ENCODE measurements around the gene DEPDC4.

DEPDC4 gene

DNA sequence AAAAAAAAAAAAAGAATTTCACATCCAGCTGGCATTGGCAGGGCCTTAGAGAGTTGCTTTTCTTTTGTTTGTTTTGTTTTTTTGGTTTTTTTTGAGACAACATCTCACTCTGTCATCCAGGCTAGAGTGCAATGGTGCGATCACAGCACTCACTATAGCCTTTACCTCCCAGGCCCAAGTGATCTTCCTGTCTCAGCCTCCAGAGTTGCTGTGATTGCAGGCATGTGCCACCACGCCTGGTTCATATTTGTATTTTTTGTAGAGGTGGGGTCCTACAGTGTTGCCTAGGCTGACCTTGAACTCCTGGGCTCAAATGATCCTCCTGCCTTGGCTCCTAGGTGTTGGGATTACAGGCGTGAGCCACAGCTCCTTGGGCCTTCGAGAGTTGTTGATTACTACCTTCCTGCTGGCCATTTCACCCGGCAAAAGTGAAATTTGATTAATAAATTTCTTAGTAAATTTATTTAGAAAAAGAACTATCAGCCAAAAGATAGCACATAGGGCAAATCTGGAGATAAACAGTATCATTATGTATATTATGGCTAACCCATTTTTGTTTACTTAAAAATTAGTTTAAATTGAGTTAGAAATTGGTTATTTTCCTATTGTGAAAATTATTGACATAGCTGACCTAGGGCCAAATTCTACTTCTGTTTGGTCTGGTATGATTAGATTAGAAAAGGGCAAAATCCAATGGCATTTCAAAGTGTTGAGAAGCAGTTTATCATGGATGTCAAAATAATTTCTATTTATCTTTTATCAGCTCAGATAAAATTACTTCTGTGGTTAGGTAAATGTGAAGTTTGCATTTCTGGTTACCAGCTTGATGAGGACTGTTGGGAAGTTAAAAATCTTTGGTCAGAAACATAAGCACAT is 53.6 kb downstream of the DEPDC4 start:
- TF ChIP-seq ZNF274 (IDR thresholded peaks at IDR 0.05; ENCODE audit: low read depth, low read length), result no peak

DNA sequence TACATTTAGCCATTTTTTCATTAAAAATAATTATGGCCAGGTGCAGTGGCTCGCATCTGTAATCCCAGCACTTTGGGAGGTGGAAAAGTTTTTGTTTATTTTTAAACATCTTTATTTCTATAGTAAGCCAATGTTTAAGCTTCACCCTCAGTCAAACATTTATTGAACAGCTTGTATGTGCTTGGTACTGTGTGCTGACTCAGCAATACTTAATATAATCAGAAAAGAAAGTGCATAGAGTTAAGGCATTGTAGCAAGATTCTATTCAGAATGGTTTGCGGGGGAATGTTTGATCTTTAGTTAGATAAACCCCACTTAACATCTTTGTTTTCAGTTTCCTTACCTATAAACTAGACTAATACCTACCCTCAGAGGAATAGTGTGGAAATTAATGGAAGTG is 55.2 kb downstream of the DEPDC4 start:
- no peak for TF ChIP-seq ZNF274 (IDR thresholded peaks at IDR 0.05; ENCODE audit: low read depth, low read length)
- H3K4me3 ChIP-seq (ENCODE audit: low read length), result no peak overlapping the region

More for the DNA sequence above, 53.6 kb downstream of the DEPDC4 start:
- no peak overlapping the region for H3K4me3 ChIP-seq (ENCODE audit: low read length)

DNA sequence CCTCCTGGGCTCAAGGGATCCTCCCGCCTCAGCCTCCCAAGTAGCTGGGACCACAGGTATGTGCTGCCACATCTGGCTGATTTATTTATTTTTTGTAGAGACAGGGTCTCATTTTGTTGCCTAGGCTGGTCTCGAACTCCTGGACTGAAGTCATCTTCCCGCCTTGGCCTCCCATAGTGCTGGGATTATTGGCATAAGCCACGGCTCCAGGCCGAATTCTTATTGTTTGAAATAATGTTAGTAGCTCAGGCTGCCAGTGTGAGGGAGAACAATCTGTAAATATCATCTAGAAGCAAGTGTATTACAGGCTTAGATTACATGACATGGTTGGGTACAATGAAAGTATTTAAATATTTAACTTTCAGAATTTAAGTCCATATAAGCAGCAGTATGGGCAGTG is 58.0 kb downstream of the DEPDC4 start:
- H3K4me3 ChIP-seq (ENCODE audit: low read length), result no peak overlapping the region
- no peak for TF ChIP-seq ZNF274 (IDR thresholded peaks at IDR 0.05; ENCODE audit: low read depth, low read length)

DNA sequence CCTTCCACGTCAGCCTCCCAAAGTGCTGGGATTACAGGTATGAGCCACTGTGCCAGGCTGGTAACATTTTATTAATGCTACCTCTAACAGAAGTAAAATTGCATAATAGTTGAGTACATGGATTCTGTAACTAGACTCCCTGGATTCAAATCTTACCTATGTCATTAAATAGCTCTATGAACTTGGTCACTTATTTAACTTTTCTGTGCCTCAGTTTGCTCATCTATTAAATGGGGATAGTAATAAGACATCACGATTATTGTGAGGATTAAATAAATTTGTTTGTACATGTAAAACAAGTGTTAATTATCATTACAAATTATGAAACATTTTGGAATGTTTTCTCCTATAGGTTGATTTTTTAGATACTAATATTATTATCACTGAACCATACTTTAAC is 59.6 kb downstream of the DEPDC4 start:
- no peak for TF ChIP-seq ZNF274 (IDR thresholded peaks at IDR 0.05; ENCODE audit: low read depth, low read length)
- H3K4me3 ChIP-seq (ENCODE audit: low read length), result no peak overlapping the region

DNA sequence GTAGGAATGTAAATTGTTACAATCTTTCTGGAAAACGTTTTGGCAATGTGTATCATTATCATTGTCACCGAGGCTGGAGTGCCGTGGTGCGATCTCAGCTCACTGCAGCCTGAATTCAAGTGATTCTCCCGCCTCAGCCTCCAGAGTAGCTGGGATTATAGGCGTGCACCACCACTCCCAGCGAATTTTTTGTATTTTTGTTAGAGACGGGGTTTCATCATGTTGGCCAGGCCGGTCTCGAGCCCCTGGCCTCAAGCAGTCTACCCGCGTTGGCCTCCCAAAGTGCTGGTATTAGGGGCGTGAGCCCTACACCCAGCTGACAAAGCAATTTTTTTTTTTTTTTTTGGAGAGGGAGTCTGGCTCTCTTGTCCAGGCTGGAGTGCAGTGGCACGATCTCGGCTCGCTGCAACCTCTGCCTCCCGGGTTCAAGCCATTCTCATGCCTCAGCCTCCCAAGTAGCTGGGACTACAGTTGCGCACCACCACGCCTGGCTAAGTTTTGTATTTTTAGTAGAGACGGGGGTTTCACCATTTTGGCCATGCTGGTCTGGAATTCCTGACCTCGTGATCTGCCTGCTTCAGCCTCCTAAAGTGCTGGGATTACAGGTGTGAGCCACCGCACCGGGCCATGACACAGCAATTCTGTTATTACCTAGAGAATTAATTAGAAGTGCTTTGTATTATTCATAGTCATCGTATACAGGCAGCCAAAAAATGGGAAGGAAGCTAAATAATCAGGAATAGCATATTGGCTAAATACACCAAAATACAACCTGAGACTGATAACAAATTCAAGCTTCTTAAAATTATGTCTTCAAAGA is 65.1 kb downstream of the DEPDC4 start:
- peak overlapping the region; percentile 98 for H3K4me3 ChIP-seq (ENCODE audit: low read length)
- TF ChIP-seq ZNF274 (IDR thresholded peaks at IDR 0.05; ENCODE audit: low read depth, low read length), result no peak

DNA sequence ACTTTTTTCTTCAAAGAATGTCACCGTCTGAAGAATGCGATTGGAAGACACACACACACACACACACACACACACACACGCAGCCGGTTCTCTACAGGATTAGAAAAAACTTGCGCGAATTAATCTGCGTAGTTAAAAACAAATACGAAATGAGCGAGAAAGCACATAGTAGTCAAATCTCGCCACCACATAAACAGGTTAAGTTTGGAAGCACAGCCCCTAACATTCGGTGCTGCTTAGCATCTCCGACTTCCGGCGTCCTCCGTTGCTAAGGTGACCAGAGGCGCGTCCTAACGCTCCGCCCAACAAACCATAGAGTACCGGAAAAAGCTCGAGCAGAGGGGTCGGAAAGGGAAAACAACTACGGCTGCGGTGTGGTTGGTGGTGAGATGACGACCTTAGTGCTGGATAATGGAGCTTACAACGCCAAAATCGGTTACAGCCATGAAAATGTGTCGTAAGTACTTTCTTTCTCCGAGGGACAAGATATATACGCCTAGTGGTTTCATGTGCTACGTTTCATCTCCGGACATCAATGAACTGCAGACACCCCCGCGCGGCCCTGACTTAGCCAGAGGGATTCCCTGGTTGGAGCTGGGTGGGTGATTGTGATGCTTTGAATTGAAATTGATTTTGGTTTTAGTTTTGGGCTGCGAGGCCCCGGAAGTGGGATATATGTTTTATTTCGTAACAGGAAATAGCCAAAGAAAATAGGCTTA is 66.3 kb downstream of the DEPDC4 start, which contains the start of gene ACTR6:
ACTR6 (plus strand) TSS at position 353 of the 719 bp plus-strand sequence; CDS start at position 390, 37 bp downstream.
- TF ChIP-seq ZNF274 (IDR thresholded peaks at IDR 0.05; ENCODE audit: low read depth, low read length), result no peak
- H3K4me3 ChIP-seq (ENCODE audit: low read length), result peak within 1 kb of the TSS; percentile 98

DNA sequence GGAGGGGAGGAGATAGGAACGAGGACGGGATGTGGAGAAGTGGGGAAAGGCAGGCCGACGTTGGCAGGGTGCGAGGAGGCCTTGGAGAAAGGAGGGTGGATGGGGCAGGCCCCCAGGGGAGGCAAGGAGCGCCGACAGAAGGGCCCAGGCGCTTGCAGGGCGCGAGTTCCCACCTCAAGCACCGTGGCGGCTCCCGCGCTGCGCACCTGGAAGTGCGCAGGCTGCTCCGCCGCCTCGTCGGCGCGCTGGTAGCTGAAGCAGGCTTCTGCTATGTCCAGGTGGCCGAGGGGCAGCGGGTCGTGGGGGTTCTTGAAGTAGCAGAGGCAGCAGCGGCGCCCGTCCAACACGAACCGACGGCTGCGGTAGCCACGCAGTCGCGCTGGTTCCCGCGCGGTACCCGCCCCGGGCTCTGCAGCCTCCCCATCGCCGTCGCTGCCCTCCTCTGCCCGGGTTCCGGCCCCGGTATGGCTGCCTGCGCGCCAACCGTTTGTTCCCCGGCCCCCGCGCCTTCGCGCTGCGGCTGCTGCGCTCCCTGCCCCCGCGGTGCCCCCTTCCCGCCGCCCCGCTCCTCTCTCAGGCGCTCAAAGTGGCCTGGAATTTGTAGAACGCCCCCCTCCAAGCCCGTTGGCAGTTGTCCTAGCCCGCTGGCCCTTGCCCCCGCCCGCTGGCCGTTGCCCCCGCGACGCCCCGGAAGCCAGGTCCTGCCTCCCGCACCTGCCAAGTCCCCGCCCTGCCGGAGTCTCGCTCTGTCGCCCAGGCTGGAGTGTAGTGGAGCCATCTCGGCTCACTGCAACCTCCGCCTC is 67.3 kb downstream of the DEPDC4 start:
- peak overlapping the region; percentile 98 for H3K4me3 ChIP-seq (ENCODE audit: low read length)
- TF ChIP-seq ZNF274 (IDR thresholded peaks at IDR 0.05; ENCODE audit: low read depth, low read length), result no peak

DNA sequence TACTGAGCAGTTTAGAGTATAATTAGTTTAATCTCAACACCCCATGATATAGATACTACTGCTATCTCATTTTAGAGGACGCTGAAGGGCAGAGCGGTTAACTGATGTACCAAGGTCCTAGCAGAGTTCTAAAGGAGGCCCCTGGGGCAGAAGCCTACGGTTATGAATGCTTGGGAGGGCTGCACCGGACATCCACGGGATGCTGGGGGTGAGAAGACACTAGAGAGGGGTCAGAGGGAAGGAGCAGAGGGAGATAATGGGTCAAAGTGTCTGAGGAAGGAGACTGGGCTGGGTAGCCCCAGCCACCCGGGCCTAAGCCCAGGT is 67.9 kb downstream of the DEPDC4 start:
- H3K4me3 ChIP-seq (ENCODE audit: low read length), result peak overlapping the region; percentile 98
- no peak for TF ChIP-seq ZNF274 (IDR thresholded peaks at IDR 0.05; ENCODE audit: low read depth, low read length)

DNA sequence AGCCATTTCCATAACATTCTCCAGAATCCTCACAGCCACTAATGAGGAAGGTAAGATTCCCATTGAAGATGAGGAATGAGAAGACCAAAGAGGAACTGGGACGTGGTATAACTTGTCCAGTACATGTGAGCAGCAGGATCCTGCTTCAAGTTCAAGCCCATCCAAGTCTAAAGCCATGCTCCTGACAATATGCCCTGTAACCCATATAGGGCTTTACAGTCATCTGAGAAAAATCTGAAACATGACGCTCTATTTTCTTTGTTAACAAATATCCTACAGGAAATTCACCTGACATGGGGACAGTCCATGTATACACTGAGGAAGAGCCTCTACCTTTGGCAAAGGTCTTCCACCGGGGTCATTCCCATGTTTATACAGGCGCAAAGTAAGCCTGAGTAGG is 69.4 kb downstream of the DEPDC4 start:
- no peak for TF ChIP-seq ZNF274 (IDR thresholded peaks at IDR 0.05; ENCODE audit: low read depth, low read length)
- H3K4me3 ChIP-seq (ENCODE audit: low read length), result no peak overlapping the region

DNA sequence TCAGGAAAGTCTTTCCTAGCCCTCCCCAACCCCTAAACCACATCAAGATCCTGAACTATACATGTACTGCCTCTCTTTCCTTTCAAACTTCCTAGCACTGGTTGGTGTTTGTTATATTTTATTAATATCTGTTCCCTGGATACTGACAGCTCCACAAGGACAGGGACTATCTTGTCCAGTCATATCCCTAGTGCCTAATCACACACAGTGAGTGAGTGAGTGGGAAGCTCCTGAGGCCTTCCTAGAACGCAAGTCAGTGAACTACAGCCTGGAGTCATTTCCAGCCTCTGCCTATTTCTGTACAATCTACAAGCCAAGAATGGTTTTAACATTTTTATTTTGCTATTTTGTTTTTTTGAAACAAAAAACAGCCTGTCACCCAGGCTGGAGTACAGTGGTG is 73.8 kb downstream of the DEPDC4 start:
- H3K4me3 ChIP-seq (ENCODE audit: low read length), result no peak overlapping the region
- no peak for TF ChIP-seq ZNF274 (IDR thresholded peaks at IDR 0.05; ENCODE audit: low read depth, low read length)
